ENCODE measurements around the gene AZIN2. TPM values are rescaled to one million over a fixed set of nuclear protein-coding genes. Genes with fewer than 3 reads are reported as not detected.
"Not testable (repeated sequence)": the region's sequence is repeated elsewhere in the genome, so short reads cannot be mapped to it uniquely, and the experiment has no call there.

The AZIN2 gene
- total RNA-seq, 3 donors from 2014 or later = 1.9 to 11.8 (median 7.9) TPM

- intact Hi-C loops (cut with DNase I; ENCODE audit: low total_unique reads) = no loop called here
- TF ChIP-seq POLR2A (IDR thresholded peaks at IDR 0.05) (no peak), CTCF (IDR thresholded peaks at IDR 0.05) (no peak), POLR2AphosphoS5 (IDR thresholded peaks at IDR 0.05) (no peak)
- H3K4me1 ChIP-seq = peaks cover 0 to 7% of the 10 kb centered on the region in 2 donors
Measured at GRCh38 chr1:33057095-33057494, 23.9 kb upstream of the AZIN2 start.

GRCh38 chr1:33060579-33061083 is 20.3 kb upstream of the AZIN2 start:
- TF ChIP-seq POLR2AphosphoS5 (IDR thresholded peaks at IDR 0.05) (peak in 1 of 3 donors; percentile 12), CTCF (IDR thresholded peaks at IDR 0.05) (no peak)
- peaks cover 0 to 7% of the 10 kb centered on the region in 2 donors for H3K4me1 ChIP-seq
- peak overlapping the region; percentile 43 to 68 for H3K27ac ChIP-seq
- peak in 1 of 2 donors; percentile 83 for DNase-seq (ENCODE audit: low spot score in 2 of 2)
- H3K36me3 ChIP-seq = no peaks in the 10 kb centered on the region
- H3K27me3 ChIP-seq = no peaks in the 10 kb centered on the region
- intact Hi-C loops (cut with DNase I; ENCODE audit: low total_unique reads) = no loop called here
- H3K4me3 ChIP-seq = no peak overlapping the region
- H3K9me3 ChIP-seq = peaks cover 25 to 32% of the 10 kb centered on the region in 2 donors

More at GRCh38 chr1:33057095-33057494, 23.9 kb upstream of the AZIN2 start:
- Histone ChIP-seq H3K36me3 (no peaks in the 10 kb centered on the region), H3K27me3 (no peaks in the 10 kb centered on the region), H3K27ac (no peak overlapping the region), H3K4me3 (no peak overlapping the region), H3K9me3 (no peaks in the 10 kb centered on the region)
- DNase-seq (ENCODE audit: low spot score in 2 of 2) = no peak

- no peak overlapping the region for H3K4me3 ChIP-seq
- no peak overlapping the region for H3K27ac ChIP-seq
- no peaks in the 10 kb centered on the region for H3K36me3 ChIP-seq
- peaks cover 28 to 32% of the 10 kb centered on the region in 2 donors for H3K9me3 ChIP-seq
- TF ChIP-seq POLR2A (IDR thresholded peaks at IDR 0.05) (no peak), CTCF (IDR thresholded peaks at IDR 0.05) (no peak), POLR2AphosphoS5 (IDR thresholded peaks at IDR 0.05) (no peak)
- peaks cover 0 to 7% of the 10 kb centered on the region in 2 donors for H3K4me1 ChIP-seq
- intact Hi-C loops (cut with DNase I; ENCODE audit: low total_unique reads) = no loop called here
- no peak for DNase-seq (ENCODE audit: low spot score in 2 of 2)
- H3K27me3 ChIP-seq = no peaks in the 10 kb centered on the region
Measured at GRCh38 chr1:33061834-33062233, 19.1 kb upstream of the AZIN2 start.

GRCh38 chr1:33064284-33064683 is 16.7 kb upstream of the AZIN2 start:
- H3K27ac ChIP-seq; intact Hi-C loops (cut with DNase I; ENCODE audit: low total_unique reads); H3K27me3 ChIP-seq; DNase-seq (ENCODE audit: low spot score in 2 of 2); H3K4me3 ChIP-seq; H3K4me1 ChIP-seq; H3K36me3 ChIP-seq: not testable (repeated sequence)
- peaks cover 28 to 32% of the 10 kb centered on the region in 2 donors for H3K9me3 ChIP-seq

GRCh38 chr1:33065301-33065700 is 15.7 kb upstream of the AZIN2 start:
- no peak for TF ChIP-seq POLR2A (IDR thresholded peaks at IDR 0.05)
- no peak for TF ChIP-seq POLR2AphosphoS5 (IDR thresholded peaks at IDR 0.05)
- TF ChIP-seq CTCF (IDR thresholded peaks at IDR 0.05) = no peak
- peaks cover 28 to 32% of the 10 kb centered on the region in 2 donors for H3K9me3 ChIP-seq
- no peaks in the 10 kb centered on the region for H3K27me3 ChIP-seq
- H3K4me3 ChIP-seq = no peak overlapping the region
- no peak for DNase-seq (ENCODE audit: low spot score in 2 of 2)
- peaks cover 0 to 7% of the 10 kb centered on the region in 2 donors for H3K4me1 ChIP-seq
- no peak overlapping the region for H3K27ac ChIP-seq
- no peaks in the 10 kb centered on the region for H3K36me3 ChIP-seq
- intact Hi-C loops (cut with DNase I; ENCODE audit: low total_unique reads) = no loop called here

- H3K4me3 ChIP-seq; H3K4me1 ChIP-seq; H3K36me3 ChIP-seq; H3K27me3 ChIP-seq; H3K27ac ChIP-seq; intact Hi-C loops (cut with DNase I; ENCODE audit: low total_unique reads); DNase-seq (ENCODE audit: low spot score in 2 of 2): not testable (repeated sequence)
- H3K9me3 ChIP-seq = peaks cover 28 to 32% of the 10 kb centered on the region in 2 donors
Measured at GRCh38 chr1:33066477-33066876, 14.5 kb upstream of the AZIN2 start.

GRCh38 chr1:33068108-33068507 is 12.8 kb upstream of the AZIN2 start:
- peaks cover 23 to 28% of the 10 kb centered on the region in 2 donors for H3K9me3 ChIP-seq
- H3K4me1 ChIP-seq; H3K4me3 ChIP-seq; DNase-seq (ENCODE audit: low spot score in 2 of 2); H3K36me3 ChIP-seq; H3K27me3 ChIP-seq; H3K27ac ChIP-seq; intact Hi-C loops (cut with DNase I; ENCODE audit: low total_unique reads): not testable (repeated sequence)
